HepG2 (cell line): ENCODE data around the gene CLIC4. TPM values are rescaled to one million over a fixed set of nuclear protein-coding genes. Genes with fewer than 3 reads are reported as not detected.

Experiments used
- ARNT2 ChIP-seq: sonication (generic); formaldehyde crosslinking; IDR thresholded peaks from 2 replicates; pipeline ENCODE4 v1.8.0; 2022; ENCODE audit warnings: mild to moderate bottlenecking, low read depth, missing genetic modification reagents, moderate library complexity
- ATF7-NPFF ChIP-seq: sonication (generic); formaldehyde crosslinking; IDR thresholded peaks from 2 replicates; pipeline ENCODE4 v1.8.1; 2023; ENCODE audit warnings: mild to moderate bottlenecking, low read depth, missing genetic modification reagents, moderate library complexity
- BORCS8-MEF2B ChIP-seq: sonication (generic); formaldehyde crosslinking; IDR thresholded peaks from 2 replicates; pipeline ENCODE4 v1.8.0; 2022; ENCODE audit warnings: mild to moderate bottlenecking, missing genetic modification reagents
- FOXJ3 ChIP-seq: sonication (generic); formaldehyde crosslinking; IDR thresholded peaks from 2 replicates; pipeline ENCODE4 v1.4.0; 2020; ENCODE audit warnings: missing genetic modification reagents, mild to moderate bottlenecking, borderline replicate concordance
- GTF3A ChIP-seq: sonication (generic); formaldehyde crosslinking; conservative IDR thresholded peaks from 2 replicates; pipeline ENCODE4 v1.4.0; 2020; ENCODE audit warnings: mild to moderate bottlenecking, missing genetic modification reagents
- JUN ChIP-seq: sonication (generic); formaldehyde crosslinking; IDR thresholded peaks from 2 replicates; pipeline ENCODE4 v1.4.0; 2020; ENCODE audit warnings: mild to moderate bottlenecking, missing genetic modification reagents
- KAT8 ChIP-seq: IDR thresholded peaks from 2 replicates; pipeline ENCODE4 v1.6.1; 2016; ENCODE audit warnings: missing genetic modification reagents, missing compliant biosample characterization
- KDM4B ChIP-seq: sonication (generic); formaldehyde crosslinking; IDR thresholded peaks from 2 replicates; pipeline ENCODE4 v1.4.0; 2020; ENCODE audit warnings: missing genetic modification reagents
- KDM6A ChIP-seq: IDR thresholded peaks from 2 replicates; pipeline ENCODE4 v1.6.1; 2016; ENCODE audit warnings: low read depth
- NCOA2 ChIP-seq: sonication (generic); formaldehyde crosslinking; IDR thresholded peaks from 2 replicates; pipeline ENCODE4 v1.8.0; 2022; ENCODE audit warnings: inconsistent platforms
- POLR2AphosphoS2 ChIP-seq: IDR thresholded peaks from 2 replicates; pipeline ENCODE4 v1.6.1; 2011; ENCODE audit warnings: low read depth, low read length, improper control_type of control experiment
- PPARG ChIP-seq: conservative IDR thresholded peaks from 2 replicates; pipeline ENCODE4 v1.6.1; 2016; ENCODE audit warnings: missing biosample characterization, missing genetic modification reagents
- SIN3B ChIP-seq: fragments of 150-350 bp; IDR thresholded peaks from 2 replicates; pipeline ENCODE4 v1.6.1; 2014; ENCODE audit warnings: low read length
- SMARCE1 ChIP-seq: fragments of 450-650 bp; IDR thresholded peaks from 2 replicates; pipeline ENCODE4 v1.6.1; 2017; ENCODE audit warnings: borderline replicate concordance
- TBP ChIP-seq: sonication (generic); formaldehyde crosslinking; IDR thresholded peaks from 2 replicates; pipeline ENCODE4 v1.5.0; 2020; ENCODE audit warnings: missing genetic modification reagents
- ZNF644 ChIP-seq: IDR thresholded peaks from 2 replicates; pipeline ENCODE4 v1.6.1; 2016; ENCODE audit warnings: low read depth
- ZNF703 ChIP-seq: sonication (generic); formaldehyde crosslinking; IDR thresholded peaks from 2 replicates; pipeline ENCODE4 v1.5.1; 2020; ENCODE audit warnings: missing genetic modification reagents, mild to moderate bottlenecking, moderate library complexity, borderline replicate concordance
- polyA plus RNA-seq, 8 experiments: library from polyadenylated mRNA; depleted of rRNA in 3 of 8; stranded (reverse) in 7 of 8; unstranded in 1 of 8; fragments of >200 nt; fragmentation: Illumina TruSeq in 4 of 8; extraction: Trizol in 4 of 8; gene quantifications; 2 replicates each; pipeline versions ENCODE4 v1.2.1 to v1.2.3, GENCODE V29; 2011 to 2016; ENCODE audit warnings: low read depth in 4 of 8, missing spikeins in 1 of 8, mixed read lengths in 1 of 8; ENCODE audit not compliant: insufficient read depth in 1 of 8
- total RNA-seq, 5 experiments: library from RNA; depleted of rRNA; stranded (reverse); fragments of >200 nt; fragmentation: Illumina TruSeq; extraction: Trizol; gene quantifications; 2 replicates each; pipeline ENCODE4 v1.2.3, GENCODE V29; 2016; ENCODE audit warnings: low read depth in 1 of 5
- TF ChIP-seq, protein P1 (sequence below): IDR thresholded peaks from 2 replicates; pipeline ENCODE4 v1.6.1; 2016; ENCODE audit warnings: control low read depth
- TF ChIP-seq, protein P2 (sequence below): sonication (generic); formaldehyde crosslinking; IDR thresholded peaks from 2 replicates; pipeline ENCODE4 v1.5.0; 2020; ENCODE audit warnings: mild to moderate bottlenecking, missing genetic modification reagents, moderate library complexity
- TF ChIP-seq, protein P3 (sequence below): sonication (generic); formaldehyde crosslinking; conservative IDR thresholded peaks from 2 replicates; pipeline ENCODE4 v1.8.0; 2022; ENCODE audit warnings: low read depth, missing genetic modification reagents
- TF ChIP-seq, protein P4 (sequence below): IDR thresholded peaks from 2 replicates; pipeline ENCODE4 v1.6.1; 2012; ENCODE audit warnings: low read depth, low read length, improper control_type of control experiment
- TF ChIP-seq, protein P5 (sequence below): IDR thresholded peaks from 2 replicates; pipeline ENCODE4 v1.6.1; 2012; ENCODE audit warnings: low read length, improper control_type of control experiment
- TF ChIP-seq, protein P6 (sequence below): sonication (generic); formaldehyde crosslinking; IDR thresholded peaks from 2 replicates; pipeline ENCODE4 v1.8.1; 2023; ENCODE audit warnings: missing genetic modification reagents, mild to moderate bottlenecking, borderline replicate concordance

Gene CLIC4
- total and polyA plus RNA-seq, 2 of the 13 experiments (the other 11 are each of a cell fraction or from before 2014, with no cell fraction given): 23.3 to 77.4 TPM

DNA sequence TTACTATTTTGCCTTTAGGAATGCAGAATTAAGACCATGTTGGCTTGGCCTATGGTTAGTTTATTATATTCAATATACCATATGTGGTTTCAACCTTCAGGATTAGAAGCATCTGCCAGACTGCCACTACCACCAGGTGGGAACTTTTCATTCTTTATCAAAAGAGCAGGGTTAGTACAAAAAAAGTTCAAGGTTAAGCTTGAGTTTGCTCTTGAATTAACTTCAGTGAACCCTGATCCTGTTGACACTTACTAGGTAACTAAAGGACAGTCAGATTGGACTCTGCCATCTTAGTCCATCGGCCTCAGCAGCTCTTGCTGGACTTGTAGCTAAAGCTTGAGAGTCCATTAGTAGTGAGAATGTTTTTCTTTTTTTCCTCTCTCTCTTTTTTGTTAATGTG is 22.1 kb downstream of the CLIC4 start (continued):
- TF ChIP-seq ZNF703 (CRISPR knock-in tag) (no peak), NCOA2 (peak; percentile 90), JUN (CRISPR knock-in tag) (no peak), KDM4B (CRISPR knock-in tag) (no peak), FOXJ3 (CRISPR knock-in tag) (peak; percentile 72; the same call in 1 of the 2 replicates), KDM6A (peak; percentile 85), SMARCE1 (no peak), BORCS8-MEF2B (CRISPR knock-in tag) (no peak), PPARG (CRISPR knock-in tag) (peak; percentile 94), ATF7-NPFF (CRISPR knock-in tag) (no peak), GTF3A (CRISPR knock-in tag) (no peak), TBP (CRISPR knock-in tag) (no peak), KAT8 (CRISPR knock-in tag) (peak; percentile 67; the same call in 1 of the 2 replicates), ARNT2 (CRISPR knock-in tag) (no peak), POLR2AphosphoS2 (no peak), ZNF644 (CRISPR knock-in tag) (peak; percentile 95), SIN3B (no peak)
- TF ChIP-seq, protein P1, sequence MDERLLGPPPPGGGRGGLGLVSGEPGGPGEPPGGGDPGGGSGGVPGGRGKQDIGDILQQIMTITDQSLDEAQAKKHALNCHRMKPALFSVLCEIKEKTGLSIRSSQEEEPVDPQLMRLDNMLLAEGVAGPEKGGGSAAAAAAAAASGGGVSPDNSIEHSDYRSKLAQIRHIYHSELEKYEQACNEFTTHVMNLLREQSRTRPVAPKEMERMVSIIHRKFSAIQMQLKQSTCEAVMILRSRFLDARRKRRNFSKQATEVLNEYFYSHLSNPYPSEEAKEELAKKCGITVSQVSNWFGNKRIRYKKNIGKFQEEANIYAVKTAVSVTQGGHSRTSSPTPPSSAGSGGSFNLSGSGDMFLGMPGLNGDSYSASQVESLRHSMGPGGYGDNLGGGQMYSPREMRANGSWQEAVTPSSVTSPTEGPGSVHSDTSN: no peak
- TF ChIP-seq, protein P2, sequence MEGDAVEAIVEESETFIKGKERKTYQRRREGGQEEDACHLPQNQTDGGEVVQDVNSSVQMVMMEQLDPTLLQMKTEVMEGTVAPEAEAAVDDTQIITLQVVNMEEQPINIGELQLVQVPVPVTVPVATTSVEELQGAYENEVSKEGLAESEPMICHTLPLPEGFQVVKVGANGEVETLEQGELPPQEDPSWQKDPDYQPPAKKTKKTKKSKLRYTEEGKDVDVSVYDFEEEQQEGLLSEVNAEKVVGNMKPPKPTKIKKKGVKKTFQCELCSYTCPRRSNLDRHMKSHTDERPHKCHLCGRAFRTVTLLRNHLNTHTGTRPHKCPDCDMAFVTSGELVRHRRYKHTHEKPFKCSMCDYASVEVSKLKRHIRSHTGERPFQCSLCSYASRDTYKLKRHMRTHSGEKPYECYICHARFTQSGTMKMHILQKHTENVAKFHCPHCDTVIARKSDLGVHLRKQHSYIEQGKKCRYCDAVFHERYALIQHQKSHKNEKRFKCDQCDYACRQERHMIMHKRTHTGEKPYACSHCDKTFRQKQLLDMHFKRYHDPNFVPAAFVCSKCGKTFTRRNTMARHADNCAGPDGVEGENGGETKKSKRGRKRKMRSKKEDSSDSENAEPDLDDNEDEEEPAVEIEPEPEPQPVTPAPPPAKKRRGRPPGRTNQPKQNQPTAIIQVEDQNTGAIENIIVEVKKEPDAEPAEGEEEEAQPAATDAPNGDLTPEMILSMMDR (CRISPR knock-in tag): peak; percentile 37; the same call in 1 of the 2 replicates
- TF ChIP-seq, protein P3, sequence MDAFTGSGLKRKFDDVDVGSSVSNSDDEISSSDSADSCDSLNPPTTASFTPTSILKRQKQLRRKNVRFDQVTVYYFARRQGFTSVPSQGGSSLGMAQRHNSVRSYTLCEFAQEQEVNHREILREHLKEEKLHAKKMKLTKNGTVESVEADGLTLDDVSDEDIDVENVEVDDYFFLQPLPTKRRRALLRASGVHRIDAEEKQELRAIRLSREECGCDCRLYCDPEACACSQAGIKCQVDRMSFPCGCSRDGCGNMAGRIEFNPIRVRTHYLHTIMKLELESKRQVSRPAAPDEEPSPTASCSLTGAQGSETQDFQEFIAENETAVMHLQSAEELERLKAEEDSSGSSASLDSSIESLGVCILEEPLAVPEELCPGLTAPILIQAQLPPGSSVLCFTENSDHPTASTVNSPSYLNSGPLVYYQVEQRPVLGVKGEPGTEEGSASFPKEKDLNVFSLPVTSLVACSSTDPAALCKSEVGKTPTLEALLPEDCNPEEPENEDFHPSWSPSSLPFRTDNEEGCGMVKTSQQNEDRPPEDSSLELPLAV (CRISPR knock-in tag): no peak
- TF ChIP-seq, protein P4, sequence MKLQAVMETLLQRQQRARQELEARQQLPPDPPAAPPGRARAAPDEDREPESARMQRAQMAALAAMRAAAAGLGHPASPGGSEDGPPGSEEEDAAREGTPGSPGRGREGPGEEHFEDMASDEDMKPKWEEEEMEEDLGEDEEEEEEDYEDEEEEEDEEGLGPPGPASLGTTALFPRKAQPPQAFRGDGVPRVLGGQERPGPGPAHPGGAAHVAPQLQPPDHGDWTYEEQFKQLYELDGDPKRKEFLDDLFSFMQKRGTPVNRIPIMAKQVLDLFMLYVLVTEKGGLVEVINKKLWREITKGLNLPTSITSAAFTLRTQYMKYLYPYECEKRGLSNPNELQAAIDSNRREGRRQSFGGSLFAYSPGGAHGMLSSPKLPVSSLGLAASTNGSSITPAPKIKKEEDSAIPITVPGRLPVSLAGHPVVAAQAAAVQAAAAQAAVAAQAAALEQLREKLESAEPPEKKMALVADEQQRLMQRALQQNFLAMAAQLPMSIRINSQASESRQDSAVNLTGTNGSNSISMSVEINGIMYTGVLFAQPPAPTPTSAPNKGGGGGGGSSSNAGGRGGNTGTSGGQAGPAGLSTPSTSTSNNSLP: peak; percentile 81
- TF ChIP-seq, protein P5, sequence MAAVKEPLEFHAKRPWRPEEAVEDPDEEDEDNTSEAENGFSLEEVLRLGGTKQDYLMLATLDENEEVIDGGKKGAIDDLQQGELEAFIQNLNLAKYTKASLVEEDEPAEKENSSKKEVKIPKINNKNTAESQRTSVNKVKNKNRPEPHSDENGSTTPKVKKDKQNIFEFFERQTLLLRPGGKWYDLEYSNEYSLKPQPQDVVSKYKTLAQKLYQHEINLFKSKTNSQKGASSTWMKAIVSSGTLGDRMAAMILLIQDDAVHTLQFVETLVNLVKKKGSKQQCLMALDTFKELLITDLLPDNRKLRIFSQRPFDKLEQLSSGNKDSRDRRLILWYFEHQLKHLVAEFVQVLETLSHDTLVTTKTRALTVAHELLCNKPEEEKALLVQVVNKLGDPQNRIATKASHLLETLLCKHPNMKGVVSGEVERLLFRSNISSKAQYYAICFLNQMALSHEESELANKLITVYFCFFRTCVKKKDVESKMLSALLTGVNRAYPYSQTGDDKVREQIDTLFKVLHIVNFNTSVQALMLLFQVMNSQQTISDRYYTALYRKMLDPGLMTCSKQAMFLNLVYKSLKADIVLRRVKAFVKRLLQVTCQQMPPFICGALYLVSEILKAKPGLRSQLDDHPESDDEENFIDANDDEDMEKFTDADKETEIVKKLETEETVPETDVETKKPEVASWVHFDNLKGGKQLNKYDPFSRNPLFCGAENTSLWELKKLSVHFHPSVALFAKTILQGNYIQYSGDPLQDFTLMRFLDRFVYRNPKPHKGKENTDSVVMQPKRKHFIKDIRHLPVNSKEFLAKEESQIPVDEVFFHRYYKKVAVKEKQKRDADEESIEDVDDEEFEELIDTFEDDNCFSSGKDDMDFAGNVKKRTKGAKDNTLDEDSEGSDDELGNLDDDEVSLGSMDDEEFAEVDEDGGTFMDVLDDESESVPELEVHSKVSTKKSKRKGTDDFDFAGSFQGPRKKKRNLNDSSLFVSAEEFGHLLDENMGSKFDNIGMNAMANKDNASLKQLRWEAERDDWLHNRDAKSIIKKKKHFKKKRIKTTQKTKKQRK: no peak
- TF ChIP-seq, protein P6, sequence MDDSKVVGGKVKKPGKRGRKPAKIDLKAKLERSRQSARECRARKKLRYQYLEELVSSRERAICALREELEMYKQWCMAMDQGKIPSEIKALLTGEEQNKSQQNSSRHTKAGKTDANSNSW (CRISPR knock-in tag): no peak
